ENCODE data around the gene MEN1. TPM values are rescaled to one million over a fixed set of nuclear protein-coding genes. Genes with fewer than 3 reads are reported as not detected.

Gene MEN1
- total and polyA plus RNA-seq, 9 of the 15 experiments (the other 6 are each of a cell fraction or from before 2014, with no cell fraction given), result 3.4 to 57.2 (median 19.3) TPM

DNA sequence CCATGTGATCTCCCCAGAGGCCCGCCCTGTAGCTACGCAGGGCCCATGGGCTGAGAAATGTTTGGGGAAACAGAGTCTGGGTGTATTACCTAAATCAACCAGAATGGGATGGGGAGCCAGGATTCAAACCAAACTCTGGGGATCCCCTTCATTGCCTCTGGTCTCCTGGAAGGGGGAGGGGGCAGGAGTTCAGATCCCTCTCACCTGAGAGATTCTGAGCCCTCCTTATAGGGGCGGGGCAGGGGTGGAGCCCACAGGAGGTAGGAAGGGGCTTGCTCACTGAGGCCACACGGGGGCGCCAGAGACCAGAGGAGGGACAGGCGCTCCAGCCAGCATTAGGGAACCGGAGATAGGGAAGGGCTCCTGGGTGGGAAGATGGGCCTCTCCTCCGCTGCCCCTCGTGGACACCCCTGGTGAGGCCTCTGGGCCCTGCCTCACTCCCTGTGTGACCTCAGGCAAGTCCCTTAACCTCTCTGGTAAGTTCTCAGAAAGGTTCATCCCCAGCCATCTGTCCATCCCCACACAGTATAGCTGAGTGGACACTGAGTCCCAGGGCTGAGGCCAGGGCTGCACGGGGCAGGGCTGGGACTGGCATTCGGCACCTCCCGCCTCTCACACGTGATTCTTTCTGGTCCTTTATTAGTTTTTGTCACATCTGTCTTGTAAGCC lies 36.8 kb upstream of the MEN1 start (continued):
- TF ChIP-seq ZBTB9 (CRISPR knock-in tag; IDR thresholded peaks at IDR 0.05), result peak; percentile 57; the same call in 1 of the 2 replicates
- peak; percentile 77 for TF ChIP-seq ZNF592 (IDR thresholded peaks at IDR 0.05)
- TF ChIP-seq MXD1 (CRISPR knock-in tag; IDR thresholded peaks at IDR 0.05; ENCODE audit: borderline replicate concordance, poor library complexity, severe bottlenecking), result no peak
- TF ChIP-seq ZNF436 (CRISPR knock-in tag; IDR thresholded peaks at IDR 0.05), result no peak
- peak; percentile 84 for TF ChIP-seq ARID2 (IDR thresholded peaks at IDR 0.05)
- peak; percentile 97 for TF ChIP-seq SMARCA5 (IDR thresholded peaks at IDR 0.05)
- TF ChIP-seq EZH2 (IDR thresholded peaks at IDR 0.05; ENCODE audit: borderline replicate concordance, low read depth, low read length), result no peak
- peak; percentile 92 for TF ChIP-seq LCOR (CRISPR knock-in tag; IDR thresholded peaks at IDR 0.05)
- TF ChIP-seq BRD4 (IDR thresholded peaks at IDR 0.05), result no peak
- 0 out of 2 replicates have a peak, but pooled peaks have one; percentile 3 for TF ChIP-seq ZNF24 (IDR thresholded peaks at IDR 0.05)
- no peak for TF ChIP-seq MLX (CRISPR knock-in tag; conservative IDR thresholded peaks at IDR 0.05)
- peak; percentile 74; the same call in 1 of the 2 replicates for TF ChIP-seq KAT7 (CRISPR knock-in tag; IDR thresholded peaks at IDR 0.05; ENCODE audit: borderline replicate concordance)
- no peak for TF ChIP-seq U2AF1 (optimal IDR thresholded peaks at IDR 0.05; ENCODE audit: low read depth, low read length)
- TF ChIP-seq MEF2D (tag; conservative IDR thresholded peaks at IDR 0.05; ENCODE audit: low read depth), result no peak
- TF ChIP-seq GTF2A2 (tag; IDR thresholded peaks at IDR 0.05), result no peak
- TF ChIP-seq USF2 (CRISPR knock-in tag; IDR thresholded peaks at IDR 0.05), result no peak
- TF ChIP-seq ZNF140 (CRISPR knock-in tag; IDR thresholded peaks at IDR 0.05), result no peak
- TF ChIP-seq IRF2 (CRISPR knock-in tag; IDR thresholded peaks at IDR 0.05), result no peak
- TF ChIP-seq FOXP1 (CRISPR knock-in tag; IDR thresholded peaks at IDR 0.05), result no peak
- TF ChIP-seq ZNF232 (CRISPR knock-in tag; IDR thresholded peaks at IDR 0.05), result no peak
- TF ChIP-seq ZNF431 (CRISPR knock-in tag; IDR thresholded peaks at IDR 0.05), result no peak
